ENCODE results near the gene CALU.

DNA sequence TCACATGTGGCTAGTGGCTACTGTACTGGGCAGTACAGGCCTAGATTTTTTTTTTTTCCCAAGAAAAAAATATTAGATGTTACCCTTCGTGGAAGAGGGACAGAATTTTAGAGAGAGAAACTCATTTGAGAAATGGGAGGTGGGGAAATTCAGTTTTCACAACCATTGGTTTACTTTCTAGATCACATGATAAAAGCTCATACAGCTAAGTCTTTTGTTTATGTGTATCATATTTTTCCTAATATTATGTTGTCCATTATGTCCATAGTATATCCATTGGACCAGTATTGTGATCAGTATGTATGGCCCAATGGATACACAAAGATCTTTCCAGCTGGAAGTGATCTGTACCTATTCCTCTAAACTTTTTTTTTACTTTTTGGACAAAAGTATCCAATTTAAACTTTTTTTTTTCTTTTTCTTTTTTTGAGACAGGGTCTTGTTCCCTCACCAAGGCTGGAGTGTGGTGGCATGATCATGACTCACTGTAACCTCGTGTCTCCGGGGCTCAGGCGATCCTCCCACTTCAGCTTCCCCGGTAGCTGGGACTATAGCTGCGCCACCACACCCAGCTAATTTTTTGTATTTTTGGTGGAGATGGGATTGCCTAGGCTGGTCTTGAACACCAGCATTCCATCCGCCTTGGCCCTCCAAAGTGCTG, 4.1 kb downstream of the CALU start:
- TF ChIP-seq, protein P1, sequence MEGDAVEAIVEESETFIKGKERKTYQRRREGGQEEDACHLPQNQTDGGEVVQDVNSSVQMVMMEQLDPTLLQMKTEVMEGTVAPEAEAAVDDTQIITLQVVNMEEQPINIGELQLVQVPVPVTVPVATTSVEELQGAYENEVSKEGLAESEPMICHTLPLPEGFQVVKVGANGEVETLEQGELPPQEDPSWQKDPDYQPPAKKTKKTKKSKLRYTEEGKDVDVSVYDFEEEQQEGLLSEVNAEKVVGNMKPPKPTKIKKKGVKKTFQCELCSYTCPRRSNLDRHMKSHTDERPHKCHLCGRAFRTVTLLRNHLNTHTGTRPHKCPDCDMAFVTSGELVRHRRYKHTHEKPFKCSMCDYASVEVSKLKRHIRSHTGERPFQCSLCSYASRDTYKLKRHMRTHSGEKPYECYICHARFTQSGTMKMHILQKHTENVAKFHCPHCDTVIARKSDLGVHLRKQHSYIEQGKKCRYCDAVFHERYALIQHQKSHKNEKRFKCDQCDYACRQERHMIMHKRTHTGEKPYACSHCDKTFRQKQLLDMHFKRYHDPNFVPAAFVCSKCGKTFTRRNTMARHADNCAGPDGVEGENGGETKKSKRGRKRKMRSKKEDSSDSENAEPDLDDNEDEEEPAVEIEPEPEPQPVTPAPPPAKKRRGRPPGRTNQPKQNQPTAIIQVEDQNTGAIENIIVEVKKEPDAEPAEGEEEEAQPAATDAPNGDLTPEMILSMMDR (IDR thresholded peaks at IDR 0.05) = no peak
- TF ChIP-seq EZH2 (IDR thresholded peaks at IDR 0.05; ENCODE audit: borderline replicate concordance, insufficient read depth, low read depth, low read length, poor library complexity, severe bottlenecking) = no peak

All from B cell (primary cell).